Activated effector memory CD4-positive, alpha-beta T cell treated with Interleukin-2 at 50 U/mL for 16 hours (primary cell): ENCODE measurements around the gene CD40.

Experiments
- DNase-seq: peaks from one replicate; pipeline ENCODE4 v3.0.0-alpha.2; 2020

The CD40 gene

DNA sequence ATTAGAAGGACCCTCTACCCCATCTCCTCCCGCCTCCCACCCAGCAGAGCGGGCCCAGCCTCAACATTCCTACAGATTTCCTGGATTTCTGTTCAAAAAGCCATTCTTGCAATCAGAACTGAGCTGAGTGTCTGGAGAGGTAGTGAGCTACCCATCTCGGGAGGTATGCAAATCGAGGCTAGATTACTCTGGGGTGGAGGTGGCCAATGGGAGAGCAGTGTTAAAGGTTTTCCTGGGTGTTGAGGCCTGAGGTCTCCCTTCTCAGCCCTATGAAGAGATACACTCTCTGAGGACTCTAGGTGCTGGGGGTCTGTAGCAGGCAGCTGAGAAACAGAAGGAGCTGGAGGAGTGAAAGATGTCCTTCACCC, 57.0 kb downstream of the CD40 start:
- DNase-seq, result no peak

DNA sequence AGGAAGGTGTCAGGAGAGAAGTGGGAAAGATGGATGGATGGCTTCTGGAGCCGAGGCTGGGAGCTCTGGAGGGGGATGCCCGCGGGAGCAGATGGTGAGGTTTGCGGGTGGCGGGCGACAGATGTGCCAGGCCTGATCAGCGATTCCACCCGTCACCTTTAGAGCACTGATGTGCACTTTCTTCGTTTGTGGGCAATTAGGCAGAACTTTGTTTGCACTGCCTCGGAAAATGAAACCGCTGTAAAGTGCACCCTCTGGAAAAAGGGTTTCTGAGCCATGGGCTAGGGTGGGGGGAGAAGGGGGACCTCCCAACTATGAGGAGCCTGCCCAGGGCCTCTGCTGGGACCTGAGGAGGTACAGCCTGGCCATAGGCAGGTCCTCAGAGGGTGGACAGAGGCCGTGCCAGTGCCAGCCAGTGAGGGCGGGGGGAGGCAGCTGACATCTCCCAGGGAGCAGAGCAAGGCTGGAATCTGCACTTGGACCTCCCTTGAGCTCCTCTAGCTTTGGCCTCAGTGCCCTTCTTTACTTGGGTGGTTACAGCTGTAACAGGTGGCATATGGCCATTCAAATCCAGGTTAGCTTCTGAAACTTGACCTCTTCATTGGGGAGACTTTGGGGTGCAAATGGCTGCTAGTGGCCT, 58.7 kb downstream of the CD40 start:
- DNase-seq, result no peak

DNA sequence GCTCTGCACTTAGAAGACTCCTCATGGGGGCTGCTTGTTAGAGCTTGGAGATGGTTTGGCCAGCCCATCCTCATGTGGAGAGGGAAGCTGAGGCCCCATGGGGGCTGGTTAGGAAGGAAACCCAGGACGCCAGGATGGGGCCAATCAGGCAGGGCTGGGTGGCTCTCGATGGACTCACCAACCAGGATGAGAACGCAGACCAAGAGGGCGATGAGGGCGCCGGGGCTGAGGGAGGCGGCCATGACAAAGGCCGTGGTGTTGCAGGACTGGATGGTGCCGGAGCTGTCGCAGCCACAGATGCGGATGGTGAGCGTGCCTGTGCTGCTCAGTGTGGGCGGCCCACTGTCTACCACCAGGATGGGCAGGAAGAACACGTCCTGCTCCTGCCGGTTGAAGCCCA, 59.7 kb downstream of the CD40 start:
- no peak for DNase-seq

DNA sequence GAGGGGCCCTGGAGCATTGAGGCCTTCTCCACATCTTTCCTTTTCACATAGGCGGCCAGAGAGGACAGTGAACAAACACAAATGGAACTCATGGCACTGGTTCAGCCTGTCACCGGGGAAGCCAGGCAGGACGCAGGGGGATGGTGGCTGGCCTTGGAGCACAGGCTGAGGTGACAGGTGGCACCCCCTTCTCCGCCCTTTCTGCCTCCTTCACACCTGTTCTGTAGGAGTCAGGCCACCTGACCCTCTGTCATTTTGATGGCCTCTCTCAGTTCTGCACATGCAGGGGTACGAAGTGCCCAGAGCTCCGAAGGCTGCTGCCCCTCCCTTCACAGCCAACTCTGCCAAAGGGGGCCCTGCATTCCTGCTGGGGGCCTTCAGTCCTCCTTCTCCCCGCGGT, 60.8 kb downstream of the CD40 start:
- DNase-seq, result no peak
